HG03280 (cell line): ENCODE measurements around the gene NPBWR2.

Source experiments
- ATAC-seq: cut with Tn5 transposase; IDR thresholded peaks from one replicate; pipeline ENCODE4 v1.9.1; 2021; ENCODE audit warnings: mild to moderate bottlenecking, moderate library complexity; ENCODE audit not compliant: unreplicated experiment

The NPBWR2 gene

DNA sequence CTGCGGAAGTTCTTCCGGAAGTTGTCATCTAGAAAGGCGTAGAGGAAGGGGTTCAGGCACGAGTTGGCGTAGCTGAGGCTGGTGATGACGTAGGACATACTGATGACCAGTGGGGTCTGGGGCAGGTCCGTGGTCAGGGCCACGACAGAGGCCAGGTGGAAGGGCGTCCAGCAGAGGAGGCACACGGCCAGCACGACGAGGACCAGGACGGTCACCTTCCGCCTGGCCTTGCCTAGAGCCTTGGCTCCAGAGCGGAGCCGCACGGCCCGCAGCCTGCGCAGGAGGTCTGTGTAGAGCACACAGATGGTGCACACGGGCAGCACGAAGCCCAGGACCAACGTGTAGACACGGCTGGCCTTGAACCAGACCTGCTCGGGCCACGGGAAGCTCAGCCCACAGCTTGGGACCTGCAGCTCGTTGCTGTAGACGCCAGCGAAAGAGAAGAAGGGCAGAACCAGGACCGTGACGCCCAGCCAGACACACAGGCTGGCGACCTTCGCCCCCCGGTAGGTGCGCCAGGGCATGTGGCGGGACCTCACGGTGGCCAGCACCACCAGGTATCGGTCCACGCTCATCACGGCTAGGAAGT is 1.4 kb downstream of the NPBWR2 start:
- no peak for ATAC-seq

DNA sequence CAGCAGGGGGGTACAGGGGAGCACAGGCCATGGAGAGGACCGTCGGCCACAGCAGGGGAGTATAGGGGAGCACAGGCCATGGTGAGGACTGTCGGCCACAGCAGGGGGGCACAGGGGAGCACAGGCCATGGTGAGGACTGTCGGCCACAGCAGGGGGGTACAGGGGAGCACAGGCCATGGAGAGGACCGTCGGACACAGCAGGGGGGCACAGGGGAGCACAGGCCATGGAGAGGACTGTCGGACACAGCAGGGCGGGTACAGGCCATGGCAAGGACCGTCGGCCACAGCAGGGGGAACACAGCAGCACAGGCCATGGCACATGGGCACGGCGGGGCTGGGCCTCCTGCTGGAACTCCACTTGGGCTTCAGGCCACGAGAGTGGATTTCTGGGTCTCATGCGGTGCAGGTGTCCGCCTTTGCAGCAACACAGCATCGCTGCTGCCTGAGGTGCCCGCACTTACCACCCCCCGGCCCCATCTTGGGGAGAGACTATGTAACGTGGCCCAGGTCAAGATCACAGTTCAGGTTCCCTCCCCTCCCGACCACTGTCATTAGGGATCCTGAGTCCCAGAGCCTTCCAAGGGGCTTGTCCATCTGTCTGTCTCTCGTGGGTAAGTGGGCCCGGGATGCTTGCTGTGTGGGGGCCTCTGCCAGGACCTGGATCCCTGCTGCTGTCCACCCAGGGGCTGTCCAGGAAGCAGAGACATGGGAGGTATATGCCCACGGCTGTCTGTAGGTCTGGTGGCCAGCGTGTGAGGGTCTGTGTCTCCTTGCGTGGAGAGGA is 2.5 kb downstream of the NPBWR2 start:
- no peak for ATAC-seq

DNA sequence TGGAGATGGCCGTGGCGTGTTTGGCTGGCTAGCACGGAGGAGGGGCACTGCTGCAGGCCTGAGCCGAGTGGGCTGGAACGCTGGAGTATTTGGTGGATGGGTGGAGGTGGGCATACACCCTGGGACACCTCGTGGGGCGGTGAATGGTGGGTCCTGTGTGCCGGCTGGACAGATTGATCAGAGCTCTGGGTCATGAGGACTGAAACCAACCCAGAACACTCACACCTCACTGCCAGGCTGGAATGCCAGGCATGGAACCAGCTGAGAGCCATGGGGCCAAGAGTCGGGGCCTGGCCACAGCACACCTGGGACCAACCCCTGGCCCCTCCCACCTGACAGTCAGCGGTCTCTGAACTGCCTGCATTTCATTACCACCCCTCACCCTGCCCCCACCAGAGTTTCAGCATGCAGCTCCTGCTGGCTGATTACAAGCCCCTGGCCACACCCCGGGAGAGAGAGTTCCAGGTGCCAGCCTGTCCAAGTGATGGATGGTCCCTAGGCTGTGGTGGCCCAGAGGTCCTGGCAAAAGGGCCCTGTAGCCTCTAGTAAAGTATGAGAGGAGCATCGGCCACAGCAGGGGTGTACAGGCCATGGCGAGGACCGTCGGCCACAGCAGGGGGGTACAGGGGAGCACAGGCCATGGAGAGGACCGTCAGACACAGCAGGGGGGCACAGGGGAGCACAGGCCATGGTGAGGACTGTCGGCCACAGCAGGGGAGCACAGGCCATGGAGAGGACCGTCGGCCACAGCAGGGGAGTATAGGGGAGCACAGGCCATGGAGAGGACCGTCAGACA is 3.3 kb downstream of the NPBWR2 start:
- no peak for ATAC-seq

DNA sequence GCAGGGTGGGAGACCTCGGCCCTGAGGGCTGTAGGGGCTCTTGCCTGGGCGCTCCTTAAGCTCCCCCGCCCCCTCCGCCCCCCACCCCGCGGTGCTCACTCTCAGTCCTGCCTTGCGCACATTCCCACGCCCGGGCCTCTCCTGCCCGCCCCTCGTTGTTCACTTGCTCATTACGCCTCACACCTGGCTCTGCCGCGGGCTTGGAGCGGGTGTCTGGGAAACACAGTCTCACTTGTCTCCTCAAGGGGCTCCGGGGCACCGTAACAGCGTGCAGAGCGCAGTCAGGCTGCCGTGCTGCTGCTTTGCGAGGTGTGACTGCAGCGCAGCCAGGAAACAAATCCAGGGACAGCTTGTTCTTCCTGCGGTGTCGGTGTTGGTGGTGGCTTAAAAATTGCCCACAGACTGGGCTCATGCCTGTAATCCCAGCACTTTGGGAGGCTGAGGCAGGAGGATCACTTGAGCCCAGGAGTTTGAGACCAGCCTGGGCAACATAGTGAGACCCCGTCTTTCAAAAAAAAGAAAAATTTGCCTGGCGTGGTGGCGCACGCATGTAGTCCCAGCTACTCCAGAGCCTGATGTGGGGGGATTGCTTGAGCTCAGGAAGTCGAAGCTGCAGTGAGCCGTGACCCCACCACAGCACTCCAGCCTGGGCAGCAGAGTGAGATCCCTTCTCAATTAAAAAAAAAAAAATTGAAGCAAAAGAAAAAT is 4.6 kb downstream of the NPBWR2 start:
- no peak for ATAC-seq

DNA sequence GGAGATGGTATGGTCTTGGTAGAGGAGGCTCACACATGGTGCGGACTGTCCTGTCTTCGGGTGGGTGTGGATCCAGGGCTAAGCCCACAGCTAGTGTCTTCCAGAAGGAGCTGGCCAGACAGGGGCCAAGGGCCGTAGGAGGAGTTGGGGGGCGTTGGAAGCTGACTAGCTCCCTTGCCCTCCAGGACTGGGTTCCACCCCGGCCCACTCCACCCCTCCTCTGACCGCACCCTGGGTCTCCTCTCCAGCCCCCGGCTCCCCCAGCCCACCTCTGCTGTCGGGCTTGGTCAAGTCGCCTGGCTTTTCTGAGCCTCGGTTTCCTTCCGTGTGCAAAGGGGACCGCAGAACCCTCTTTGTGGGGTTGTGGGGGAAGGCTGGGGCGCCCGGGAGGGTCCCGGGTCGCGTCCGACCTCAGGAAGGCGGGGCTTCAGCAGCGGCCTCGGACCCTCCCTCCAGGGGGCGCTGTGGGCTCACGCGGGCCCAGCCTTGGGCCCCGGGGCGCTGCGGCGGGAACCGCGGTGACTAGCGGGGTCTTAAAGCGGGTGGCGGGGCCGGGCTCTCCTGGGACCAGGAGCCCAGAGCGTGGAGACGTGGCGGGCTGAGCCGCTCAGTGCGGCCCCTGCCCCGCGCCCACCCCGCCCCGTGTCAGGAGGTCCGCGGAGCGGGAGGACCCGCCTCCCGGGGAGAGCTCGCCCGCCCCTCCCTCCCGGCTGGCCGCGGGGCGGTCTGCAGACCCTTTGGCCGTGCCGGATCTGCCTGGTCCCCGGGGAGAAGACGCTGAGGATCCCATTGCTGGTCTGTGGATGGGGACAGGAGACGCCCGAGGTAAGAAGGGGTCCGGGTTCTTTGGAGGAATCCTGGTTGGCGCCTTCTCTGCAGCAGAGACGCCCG is 5.4 kb downstream of the NPBWR2 start:
- no peak for ATAC-seq

DNA sequence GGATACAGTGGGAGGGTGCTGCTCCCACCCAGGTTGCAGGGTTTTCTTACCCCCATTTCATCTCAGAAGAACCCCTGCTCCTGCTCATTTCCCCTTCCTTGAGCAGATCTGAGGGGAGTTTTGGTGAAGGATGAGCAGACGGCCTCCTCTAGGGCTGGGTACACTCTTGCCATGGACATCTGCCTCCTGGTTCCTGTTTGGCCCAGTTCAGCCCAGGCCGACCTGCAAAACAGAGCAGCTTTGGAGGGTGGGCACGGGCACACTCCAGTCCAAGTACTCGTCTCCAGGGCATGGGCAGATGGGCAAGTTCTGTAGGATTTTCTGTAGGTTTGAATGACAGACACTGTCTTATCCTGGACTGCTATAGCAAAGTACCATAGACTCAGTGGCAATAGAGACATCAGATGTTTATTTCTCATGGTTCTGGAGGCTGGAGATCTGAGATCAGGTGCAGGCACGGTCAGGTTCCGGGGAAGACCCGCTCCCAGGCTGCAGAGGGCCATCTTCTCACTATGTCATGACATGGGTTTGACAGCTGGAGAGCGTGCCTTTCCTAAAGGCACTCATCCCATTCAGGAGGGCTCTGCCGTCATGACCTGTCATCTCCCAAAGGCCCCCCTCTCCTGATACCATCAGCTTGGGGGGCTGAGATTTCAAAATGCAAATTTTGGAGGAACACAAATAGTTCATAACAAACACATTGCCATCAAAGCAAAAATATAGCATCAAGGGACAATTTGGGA is 6.2 kb downstream of the NPBWR2 start:
- no peak for ATAC-seq

DNA sequence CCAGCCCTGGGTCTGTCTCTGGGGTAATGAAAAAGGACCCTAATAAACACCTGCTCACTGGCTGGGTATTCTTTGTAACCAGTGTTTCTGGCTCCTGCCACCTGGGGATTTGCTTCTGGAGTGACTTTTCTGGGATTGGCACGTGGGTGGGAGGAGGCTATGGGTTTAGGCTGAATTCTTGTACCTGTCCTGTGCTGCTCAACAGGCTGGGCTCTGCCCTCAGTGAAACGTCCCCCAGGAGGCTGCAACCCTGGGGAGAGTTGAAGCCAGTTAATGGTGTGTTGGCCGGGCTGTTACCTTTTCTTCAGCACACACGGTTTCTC is 6.8 kb downstream of the NPBWR2 start:
- ATAC-seq, result no peak

DNA sequence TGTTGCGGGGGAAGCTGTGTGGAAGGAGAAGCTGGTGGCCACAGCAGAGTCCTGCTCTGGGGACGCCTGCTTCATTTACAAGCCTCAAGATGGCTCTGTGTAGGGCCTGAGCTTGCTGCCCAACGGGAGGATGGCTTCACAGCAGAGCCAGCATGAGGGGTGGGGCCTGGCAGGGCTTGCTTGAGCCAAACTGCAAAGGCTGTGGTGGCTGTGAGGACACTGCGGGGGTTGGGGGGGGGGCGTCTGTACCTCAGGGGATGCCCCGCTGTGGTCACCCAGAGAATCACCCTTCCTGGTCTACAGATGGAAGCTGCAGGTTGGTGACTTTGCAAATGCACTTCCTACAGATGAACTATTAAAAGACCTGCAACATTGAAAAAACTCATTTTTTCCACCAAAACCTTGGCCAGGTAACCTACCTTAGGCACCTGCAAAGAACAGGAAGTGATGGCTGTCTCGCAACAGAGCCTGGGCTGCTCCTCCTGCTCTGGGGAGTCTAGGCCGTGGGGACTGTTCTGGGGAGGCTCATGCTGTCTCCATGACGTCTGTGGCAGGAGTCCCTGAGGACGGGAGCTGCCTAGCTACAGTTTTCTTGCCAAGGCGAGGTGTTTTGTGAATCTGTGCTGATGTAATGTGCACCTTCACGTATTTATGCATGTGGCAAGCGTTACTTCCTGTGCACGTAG is 7.3 kb downstream of the NPBWR2 start:
- no peak for ATAC-seq

DNA sequence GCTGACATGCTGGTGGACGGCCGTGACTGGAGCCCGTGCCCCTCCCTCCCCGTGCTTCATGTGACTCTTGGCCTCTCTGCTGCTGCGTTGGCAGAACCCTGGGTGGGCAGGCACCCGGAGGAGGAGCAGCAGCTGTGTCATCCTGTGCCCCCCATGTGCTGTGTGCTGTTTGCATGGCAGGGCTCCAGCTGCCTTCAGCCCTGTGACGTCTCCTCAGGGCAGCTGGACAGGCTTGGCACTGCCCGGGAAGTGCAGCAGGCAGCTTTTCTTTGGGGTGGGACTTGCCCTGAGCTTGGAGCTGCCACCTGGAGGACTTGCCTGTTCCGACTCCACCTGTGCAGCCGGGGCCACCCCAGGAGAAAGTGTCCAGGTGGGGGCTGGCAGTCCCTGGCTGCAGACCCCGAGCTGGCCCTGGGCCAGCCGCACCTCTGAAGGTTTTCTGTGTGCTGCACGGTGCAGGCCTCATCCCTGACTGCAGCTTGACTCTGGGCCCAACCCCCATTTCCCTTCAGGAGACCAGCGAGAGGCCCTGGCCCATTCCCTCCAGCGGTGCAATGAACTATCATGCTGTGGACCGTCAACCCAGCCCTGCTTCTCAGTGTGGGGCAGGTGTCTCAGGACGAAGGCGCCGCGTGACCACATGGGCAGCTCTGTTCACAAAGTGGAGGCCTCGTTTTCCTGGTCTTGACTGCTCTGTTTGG is 8.1 kb downstream of the NPBWR2 start:
- ATAC-seq, result no peak

DNA sequence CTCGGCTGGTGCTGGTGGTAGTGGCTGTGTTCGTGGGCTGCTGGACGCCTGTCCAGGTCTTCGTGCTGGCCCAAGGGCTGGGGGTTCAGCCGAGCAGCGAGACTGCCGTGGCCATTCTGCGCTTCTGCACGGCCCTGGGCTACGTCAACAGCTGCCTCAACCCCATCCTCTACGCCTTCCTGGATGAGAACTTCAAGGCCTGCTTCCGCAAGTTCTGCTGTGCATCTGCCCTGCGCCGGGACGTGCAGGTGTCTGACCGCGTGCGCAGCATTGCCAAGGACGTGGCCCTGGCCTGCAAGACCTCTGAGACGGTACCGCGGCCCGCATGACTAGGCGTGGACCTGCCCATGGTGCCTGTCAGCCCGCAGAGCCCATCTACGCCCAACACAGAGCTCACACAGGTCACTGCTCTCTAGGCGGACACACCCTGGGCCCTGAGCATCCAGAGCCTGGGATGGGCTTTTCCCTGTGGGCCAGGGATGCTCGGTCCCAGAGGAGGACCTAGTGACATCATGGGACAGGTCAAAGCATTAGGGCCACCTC is 8.8 kb downstream of the NPBWR2 start:
- ATAC-seq, result no peak

DNA sequence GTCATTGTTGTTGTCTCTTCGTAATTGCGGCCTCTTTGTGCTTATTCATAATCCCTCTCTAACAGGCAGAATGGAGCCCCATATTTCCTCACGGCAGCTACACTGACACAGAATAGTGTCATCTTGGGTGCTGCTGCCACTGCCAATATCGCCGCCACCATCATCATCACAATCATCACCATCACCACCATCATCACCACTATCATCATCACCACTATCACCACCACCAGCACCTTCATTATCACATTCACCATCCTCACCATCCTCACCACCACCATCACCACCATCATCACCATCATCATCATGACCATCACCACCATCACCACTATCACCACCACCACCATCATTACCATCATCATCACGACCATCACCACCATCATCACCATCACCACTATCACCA is 10.8 kb downstream of the NPBWR2 start:
- ATAC-seq, result no peak

DNA sequence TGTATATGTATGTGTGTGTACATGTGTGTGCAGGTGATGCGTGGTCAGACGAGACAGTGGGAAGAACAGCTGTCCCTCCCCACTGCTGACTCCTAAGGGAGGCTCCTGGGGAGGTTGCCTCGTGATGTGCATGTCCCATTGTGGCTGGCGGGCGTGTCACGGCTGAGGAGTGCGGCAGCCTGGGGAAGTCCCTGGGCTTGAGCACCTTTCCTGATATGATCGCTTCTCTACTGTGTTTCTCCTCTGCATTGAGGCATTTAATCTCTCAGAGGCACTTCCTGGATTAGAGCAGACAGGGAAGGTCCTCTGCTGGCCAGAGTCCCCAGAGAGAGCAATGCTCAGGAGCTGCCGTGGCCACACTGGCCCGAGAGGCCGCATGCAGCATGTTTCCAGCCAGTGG is 11.4 kb downstream of the NPBWR2 start:
- no peak for ATAC-seq

DNA sequence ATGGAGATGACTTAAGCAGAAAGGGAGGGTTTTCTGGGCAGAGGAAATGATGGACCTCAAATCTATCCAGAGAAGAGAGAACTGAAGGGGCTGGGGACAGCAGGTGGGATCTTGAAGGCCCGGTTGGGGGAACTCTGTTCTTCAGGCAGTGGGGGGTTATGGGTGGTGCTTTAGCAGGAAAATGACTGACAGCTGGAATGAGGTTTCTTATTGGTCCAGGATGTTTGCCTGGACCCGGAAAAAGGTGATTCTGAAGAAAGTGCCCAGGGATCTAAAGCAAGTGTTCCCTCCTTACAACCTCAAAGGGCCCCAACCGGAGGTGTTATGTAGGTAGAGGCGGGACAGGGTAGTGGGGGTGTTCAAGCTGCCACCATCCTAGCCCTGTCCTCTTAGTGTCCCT is 11.9 kb downstream of the NPBWR2 start:
- no peak for ATAC-seq

DNA sequence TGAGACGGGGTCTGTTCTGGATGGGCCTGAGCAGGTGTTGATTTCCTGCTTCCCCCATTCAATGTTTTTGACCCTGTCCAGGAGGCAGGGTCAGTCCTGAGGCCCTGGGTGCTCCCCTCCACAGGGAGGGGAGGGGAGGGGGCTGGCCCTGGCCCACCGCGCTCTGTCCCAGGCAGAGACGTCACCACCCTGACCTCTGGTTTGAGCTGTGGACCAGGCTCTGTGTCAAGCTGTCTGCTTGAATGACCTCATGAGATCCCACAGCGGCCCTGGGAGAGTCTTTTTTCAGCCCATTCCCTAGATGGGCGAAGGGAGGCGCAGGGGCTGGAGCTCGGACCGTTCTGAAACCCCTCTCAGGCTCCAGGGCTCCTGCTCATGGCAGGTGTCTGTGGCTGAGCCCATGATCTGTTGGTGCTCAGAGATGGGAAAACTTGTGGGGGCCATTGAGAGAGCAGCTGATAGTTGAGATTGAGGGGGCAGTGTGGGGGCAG is 14.3 kb downstream of the NPBWR2 start:
- ATAC-seq, result no peak

DNA sequence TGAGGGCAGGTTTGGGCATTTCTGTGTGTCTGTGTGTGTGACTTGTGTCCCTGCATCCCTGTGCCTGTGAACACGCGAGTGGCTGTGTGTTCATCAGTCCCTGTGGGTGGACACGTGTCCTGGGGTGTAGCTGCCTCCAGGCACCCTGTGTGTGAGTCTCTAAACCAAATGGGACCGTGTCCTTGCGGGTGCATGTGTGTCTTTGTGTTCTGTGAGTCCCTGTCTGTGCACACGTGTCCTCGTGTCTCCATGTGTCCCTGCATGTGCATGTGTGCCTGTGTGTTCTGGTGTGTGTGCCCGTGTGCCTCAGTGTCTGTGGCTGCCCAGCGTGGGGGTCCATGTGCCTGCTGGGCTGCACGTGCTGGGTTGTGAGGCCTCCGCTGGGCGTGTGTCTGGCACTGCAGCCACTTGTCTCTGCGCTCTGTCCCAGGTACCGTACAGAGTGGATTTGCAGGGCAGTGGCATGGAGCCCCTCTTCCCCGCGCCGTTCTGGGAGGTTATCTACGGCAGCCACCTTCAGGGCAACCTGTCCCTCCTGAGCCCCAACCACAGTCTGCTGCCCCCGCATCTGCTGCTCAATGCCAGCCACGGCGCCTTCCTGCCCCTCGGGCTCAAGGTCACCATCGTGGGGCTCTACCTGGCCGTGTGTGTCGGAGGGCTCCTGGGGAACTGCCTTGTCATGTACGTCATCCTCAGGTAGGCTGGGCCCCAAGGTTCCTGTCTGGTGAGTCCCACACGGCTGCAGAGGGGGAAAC is 14.9 kb downstream of the NPBWR2 start:
- ATAC-seq, result no peak

DNA sequence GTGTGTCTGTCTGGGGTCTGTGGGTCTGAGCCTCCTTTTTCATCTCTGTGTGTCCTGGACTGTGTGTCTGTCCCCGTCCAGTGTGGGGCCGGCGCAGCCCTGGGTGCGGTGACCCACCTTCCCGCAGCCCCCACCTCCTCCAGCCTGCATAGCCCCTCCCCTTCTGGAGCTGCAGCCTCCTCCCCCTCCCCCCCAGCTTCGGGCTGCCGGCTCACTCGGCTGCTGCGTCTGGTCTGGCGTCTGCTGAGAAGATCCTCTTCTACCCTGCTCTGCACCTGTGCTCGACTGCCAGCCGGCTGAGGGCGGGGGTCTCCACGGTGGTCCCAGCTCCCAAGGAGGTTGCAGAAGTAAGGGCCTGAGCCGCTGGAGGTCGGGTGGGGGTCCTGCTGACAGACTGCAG is 15.6 kb downstream of the NPBWR2 start:
- no peak for ATAC-seq

DNA sequence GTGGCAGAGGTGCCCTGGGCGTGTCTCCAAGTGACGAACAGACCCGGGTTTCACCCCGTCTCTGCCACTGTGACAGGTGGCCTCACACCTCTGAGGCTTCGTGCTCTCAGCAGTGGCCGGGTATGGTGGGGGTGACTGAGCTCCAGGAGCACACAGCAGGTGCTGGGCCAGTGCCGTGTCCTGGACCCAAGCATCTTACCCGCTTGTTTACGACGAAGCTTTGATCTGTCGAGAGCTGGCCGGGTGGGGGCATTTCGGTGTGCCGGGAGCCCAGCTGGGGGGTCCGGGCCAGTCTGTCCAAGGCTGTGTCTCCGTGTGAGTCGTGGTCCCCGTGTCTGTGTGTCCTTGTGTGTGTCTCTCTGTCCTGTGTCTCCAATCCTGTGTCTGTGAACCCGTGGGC is 16.0 kb downstream of the NPBWR2 start:
- no peak for ATAC-seq

DNA sequence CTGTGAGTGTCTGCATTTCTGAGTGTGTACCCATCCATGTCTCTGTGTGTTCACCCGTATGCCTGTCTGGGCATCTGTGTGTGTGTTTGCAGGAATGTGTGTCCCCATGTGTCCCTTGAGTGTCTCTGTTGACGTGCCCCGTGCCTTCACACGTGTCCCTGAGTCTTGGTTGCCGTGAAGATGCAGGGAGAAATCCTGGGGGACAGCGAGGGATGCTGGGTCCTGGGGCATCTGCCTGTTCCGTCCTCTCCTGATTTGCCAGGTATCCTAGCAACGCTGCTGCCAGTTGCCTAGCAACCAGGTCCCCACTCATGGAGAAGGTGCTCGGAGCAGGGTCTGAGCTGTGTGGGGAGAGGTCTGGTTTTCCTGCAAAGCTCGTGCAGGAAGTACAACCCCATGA is 17.2 kb downstream of the NPBWR2 start:
- no peak for ATAC-seq
